ENCODE results near the gene ANKIB1.

DNA sequence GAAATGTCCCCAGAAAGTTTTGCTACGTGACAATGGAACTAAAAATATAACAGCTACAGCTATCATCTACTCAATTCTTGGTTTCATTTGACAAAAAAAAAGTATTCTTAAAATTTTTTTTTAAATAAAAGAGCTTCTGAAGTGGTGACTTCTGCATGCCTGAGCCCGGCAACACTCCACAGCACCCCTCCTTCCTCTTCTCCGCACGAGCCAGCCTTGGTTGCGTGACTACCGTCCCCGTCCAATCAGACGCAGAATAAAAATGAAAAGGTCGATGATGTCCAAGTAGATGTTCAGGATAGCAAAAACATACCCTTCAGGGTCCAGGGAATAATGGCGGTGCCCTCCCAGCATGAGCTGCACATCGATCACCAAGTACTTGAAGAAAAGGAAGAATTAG is 167.0 kb downstream of the ANKIB1 start:
- TF ChIP-seq, protein P1, sequence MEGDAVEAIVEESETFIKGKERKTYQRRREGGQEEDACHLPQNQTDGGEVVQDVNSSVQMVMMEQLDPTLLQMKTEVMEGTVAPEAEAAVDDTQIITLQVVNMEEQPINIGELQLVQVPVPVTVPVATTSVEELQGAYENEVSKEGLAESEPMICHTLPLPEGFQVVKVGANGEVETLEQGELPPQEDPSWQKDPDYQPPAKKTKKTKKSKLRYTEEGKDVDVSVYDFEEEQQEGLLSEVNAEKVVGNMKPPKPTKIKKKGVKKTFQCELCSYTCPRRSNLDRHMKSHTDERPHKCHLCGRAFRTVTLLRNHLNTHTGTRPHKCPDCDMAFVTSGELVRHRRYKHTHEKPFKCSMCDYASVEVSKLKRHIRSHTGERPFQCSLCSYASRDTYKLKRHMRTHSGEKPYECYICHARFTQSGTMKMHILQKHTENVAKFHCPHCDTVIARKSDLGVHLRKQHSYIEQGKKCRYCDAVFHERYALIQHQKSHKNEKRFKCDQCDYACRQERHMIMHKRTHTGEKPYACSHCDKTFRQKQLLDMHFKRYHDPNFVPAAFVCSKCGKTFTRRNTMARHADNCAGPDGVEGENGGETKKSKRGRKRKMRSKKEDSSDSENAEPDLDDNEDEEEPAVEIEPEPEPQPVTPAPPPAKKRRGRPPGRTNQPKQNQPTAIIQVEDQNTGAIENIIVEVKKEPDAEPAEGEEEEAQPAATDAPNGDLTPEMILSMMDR (IDR thresholded peaks at IDR 0.05) = no peak
- TF ChIP-seq POLR2A (IDR thresholded peaks at IDR 0.05) = no peak
